ENCODE data around the gene STK11.

The STK11 gene

GRCh38 chr19:1261798-1262622 lies 56.4 kb downstream of the STK11 start:
- WGBS (ENCODE audit: insufficient coverage), result 49% methylated on average over 14 of the region's 28 CpGs
- ChIA-PET POLR2A (interaction anchor here (1.4 to 2.3 kb wide), 4 partner anchors 7 to 18 kb away, joined by 4 to 9 read pairs (median 8); partner anchors contain the start of gene CIRBP), CTCF (interaction anchor here (0.6 to 17.7 kb wide), 3 partner anchors 7 to 111 kb away, joined by 3 to 268 read pairs (median 60); no protein-coding TSS in a partner anchor)
- H3K27me3 ChIP-seq (replicated peaks in 2 of 5; ENCODE audit: control insufficient read depth in 4 of 5, insufficient read depth in 5 of 5, low read length in 4 of 5), result no peaks in the 10 kb centered on the region
- H3K27ac ChIP-seq (ENCODE audit: insufficient read depth in 1 of 2, low read depth in 1 of 2, low read length in 2 of 2, poor library complexity in 1 of 2, severe bottlenecking in 2 of 2), result peak overlapping the region; percentile 66 to 86
- peak overlapping the region; percentile 15 to 85 (median 74) for H3K4me3 ChIP-seq (ENCODE audit: control insufficient read depth in 1 of 7, extremely low read depth in 1 of 7, insufficient read depth in 4 of 7, low read depth in 2 of 7, low read length in 6 of 7)
- H3K36me3 ChIP-seq (ENCODE audit: control insufficient read depth in 4 of 4, insufficient read depth in 4 of 4, low read length in 3 of 4), result peaks cover 0 to 14% (median 8%) of the 10 kb centered on the region in 4 experiments
- peak in 1 of 3 donors; percentile 64 for DNase-seq
- peaks cover 0 to 83% (median 78%) of the 10 kb centered on the region in 4 experiments for H3K4me1 ChIP-seq (ENCODE audit: control extremely low read depth in 1 of 4, control insufficient read depth in 4 of 4, insufficient read depth in 4 of 4, low read length in 3 of 4)
- H3K9me3 ChIP-seq (ENCODE audit: control extremely low read depth in 1 of 5, control insufficient read depth in 4 of 5, insufficient read depth in 2 of 5, low read depth in 1 of 5, low read length in 4 of 5), result no peaks in the 10 kb centered on the region

GRCh38 chr19:1262623-1263123 lies 57.1 kb downstream of the STK11 start:
- peak overlapping the region in 4 of 7 experiments; percentile 7 to 85 (median 32) for H3K4me3 ChIP-seq (ENCODE audit: control insufficient read depth in 1 of 7, extremely low read depth in 1 of 7, insufficient read depth in 4 of 7, low read depth in 2 of 7, low read length in 6 of 7)
- peaks cover 0 to 6% (median 0%) of the 10 kb centered on the region in 5 experiments for H3K27me3 ChIP-seq (replicated peaks in 2 of 5; ENCODE audit: control insufficient read depth in 4 of 5, insufficient read depth in 5 of 5, low read length in 4 of 5)
- CTCF ChIA-PET, result interaction anchor here (0.6 to 17.7 kb wide), 3 partner anchors 8 to 110 kb away, joined by 3 to 268 read pairs (median 60); no protein-coding TSS in a partner anchor
- peak overlapping the region in 1 of 2 experiments; percentile 86 for H3K27ac ChIP-seq (ENCODE audit: insufficient read depth in 1 of 2, low read depth in 1 of 2, low read length in 2 of 2, poor library complexity in 1 of 2, severe bottlenecking in 2 of 2)
- peaks cover 0 to 83% (median 79%) of the 10 kb centered on the region in 4 experiments for H3K4me1 ChIP-seq (ENCODE audit: control extremely low read depth in 1 of 4, control insufficient read depth in 4 of 4, insufficient read depth in 4 of 4, low read length in 3 of 4)
- POLR2A ChIA-PET, result interaction anchor here (2.0 to 2.3 kb wide), 2 partner anchors 10 to 18 kb away, joined by 9 to 11 read pairs; no protein-coding TSS in a partner anchor
- no peak for DNase-seq
- H3K36me3 ChIP-seq (ENCODE audit: control insufficient read depth in 4 of 4, insufficient read depth in 4 of 4, low read length in 3 of 4), result peaks cover 0 to 7% (median 4%) of the 10 kb centered on the region in 4 experiments
- H3K9me3 ChIP-seq (ENCODE audit: control extremely low read depth in 1 of 5, control insufficient read depth in 4 of 5, insufficient read depth in 2 of 5, low read depth in 1 of 5, low read length in 4 of 5), result no peaks in the 10 kb centered on the region
- 38% methylated on average over 10 of the region's 21 CpGs for WGBS (ENCODE audit: insufficient coverage)

GRCh38 chr19:1263188-1263587 lies 57.6 kb downstream of the STK11 start:
- POLR2A ChIA-PET, result interaction anchor here (2.0 kb wide), 1 partner anchor 10 kb away, joined by 11 read pairs; no protein-coding TSS in a partner anchor
- no peak for DNase-seq
- Histone ChIP-seq H3K27me3 (replicated peaks in 2 of 5; ENCODE audit: control insufficient read depth in 4 of 5, insufficient read depth in 5 of 5, low read length in 4 of 5) (peaks cover 0 to 6% (median 0%) of the 10 kb centered on the region in 5 experiments), H3K36me3 (ENCODE audit: control insufficient read depth in 4 of 4, insufficient read depth in 4 of 4, low read length in 3 of 4) (peaks cover 0 to 3% (median 1%) of the 10 kb centered on the region in 4 experiments), H3K9me3 (ENCODE audit: control extremely low read depth in 1 of 5, control insufficient read depth in 4 of 5, insufficient read depth in 2 of 5, low read depth in 1 of 5, low read length in 4 of 5) (no peaks in the 10 kb centered on the region), H3K4me1 (ENCODE audit: control extremely low read depth in 1 of 4, control insufficient read depth in 4 of 4, insufficient read depth in 4 of 4, low read length in 3 of 4) (peaks cover 0 to 83% (median 79%) of the 10 kb centered on the region in 4 experiments), H3K4me3 (ENCODE audit: control insufficient read depth in 1 of 7, extremely low read depth in 1 of 7, insufficient read depth in 4 of 7, low read depth in 2 of 7, low read length in 6 of 7) (peak overlapping the region in 1 of 7 experiments; percentile 13), H3K27ac (ENCODE audit: insufficient read depth in 1 of 2, low read depth in 1 of 2, low read length in 2 of 2, poor library complexity in 1 of 2, severe bottlenecking in 2 of 2) (peak overlapping the region in 1 of 2 experiments; percentile 86)
- WGBS (ENCODE audit: insufficient coverage), result 100% methylated on average over 1 of the region's 5 CpGs
- CTCF ChIA-PET, result interaction anchor here (7.3 to 17.7 kb wide), 2 partner anchors 8 to 18 kb away, joined by 60 to 268 read pairs; no protein-coding TSS in a partner anchor

DNA sequence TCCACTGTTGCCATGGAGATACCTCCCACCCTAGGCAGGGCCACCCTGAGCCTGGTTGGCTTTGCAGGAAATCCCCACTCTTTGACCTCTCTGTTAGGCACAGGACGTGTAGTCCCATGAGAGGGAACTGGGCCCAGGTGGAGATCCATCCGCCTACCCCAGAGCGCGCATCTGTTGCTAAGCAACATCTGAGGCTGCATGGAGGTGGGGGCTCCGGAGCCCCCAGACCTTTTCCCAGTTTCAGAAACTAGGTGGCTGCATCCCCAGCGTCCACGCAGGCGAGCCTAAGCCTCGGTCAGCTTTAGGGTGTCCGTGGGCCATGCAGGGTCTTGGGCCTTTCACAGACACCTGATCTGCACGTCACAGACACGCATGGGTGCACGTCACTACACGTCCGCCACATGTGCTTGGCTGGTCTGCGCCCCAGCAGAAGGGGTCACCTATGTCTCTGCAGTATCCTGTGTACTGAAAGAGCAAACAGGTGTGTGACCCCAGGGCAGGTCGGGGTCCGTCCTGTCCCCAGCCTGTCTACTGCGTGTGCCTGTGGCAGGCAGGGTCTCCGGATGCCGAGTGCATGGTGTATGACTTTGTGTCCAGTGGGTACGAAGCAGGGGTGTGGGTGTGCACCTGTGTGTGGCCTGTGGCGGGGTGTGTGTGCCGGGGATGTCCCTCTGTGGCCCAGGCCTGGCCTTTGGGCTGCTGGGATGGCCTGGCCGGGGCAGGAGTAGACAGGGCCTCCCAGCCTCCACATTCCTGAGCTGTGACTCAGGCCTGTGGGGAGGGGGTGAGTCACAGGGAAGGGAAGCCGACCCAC lies 59.4 kb downstream of the STK11 start:
- H3K27ac ChIP-seq (ENCODE audit: insufficient read depth in 1 of 2, low read depth in 1 of 2, low read length in 2 of 2, poor library complexity in 1 of 2, severe bottlenecking in 2 of 2), result no peak overlapping the region
- POLR2A ChIA-PET, result interaction anchor here (0.8 to 5.0 kb wide), 5 partner anchors 11 to 21 kb away, joined by 3 to 98 read pairs (median 19); no protein-coding TSS in a partner anchor
- H3K36me3 ChIP-seq (ENCODE audit: control insufficient read depth in 4 of 4, insufficient read depth in 4 of 4, low read length in 3 of 4), result no peaks in the 10 kb centered on the region
- no peak for DNase-seq
- no peaks in the 10 kb centered on the region for H3K9me3 ChIP-seq (ENCODE audit: control extremely low read depth in 1 of 5, control insufficient read depth in 4 of 5, insufficient read depth in 2 of 5, low read depth in 1 of 5, low read length in 4 of 5)
- no peak overlapping the region for H3K4me3 ChIP-seq (ENCODE audit: control insufficient read depth in 1 of 7, extremely low read depth in 1 of 7, insufficient read depth in 4 of 7, low read depth in 2 of 7, low read length in 6 of 7)
- H3K4me1 ChIP-seq (ENCODE audit: control extremely low read depth in 1 of 4, control insufficient read depth in 4 of 4, insufficient read depth in 4 of 4, low read length in 3 of 4), result peaks cover 3 to 77% (median 74%) of the 10 kb centered on the region in 4 experiments
- peaks cover 0 to 6% (median 0%) of the 10 kb centered on the region in 5 experiments for H3K27me3 ChIP-seq (replicated peaks in 2 of 5; ENCODE audit: control insufficient read depth in 4 of 5, insufficient read depth in 5 of 5, low read length in 4 of 5)
- CTCF ChIA-PET, result interaction anchor here (1.0 to 17.7 kb wide), 3 partner anchors 10 to 62 kb away, joined by 3 to 268 read pairs (median 60); no protein-coding TSS in a partner anchor
- WGBS (ENCODE audit: insufficient coverage), result 95% methylated on average over 25 of the region's 26 CpGs

GRCh38 chr19:1265615-1266128 lies 60.1 kb downstream of the STK11 start:
- peak; percentile 81 to 92 (median 89) for DNase-seq
- Histone ChIP-seq H3K27ac (ENCODE audit: insufficient read depth in 1 of 2, low read depth in 1 of 2, low read length in 2 of 2, poor library complexity in 1 of 2, severe bottlenecking in 2 of 2) (peak overlapping the region in 1 of 2 experiments; percentile 49), H3K27me3 (replicated peaks in 2 of 5; ENCODE audit: control insufficient read depth in 4 of 5, insufficient read depth in 5 of 5, low read length in 4 of 5) (peaks cover 0 to 6% (median 0%) of the 10 kb centered on the region in 5 experiments), H3K36me3 (ENCODE audit: control insufficient read depth in 4 of 4, insufficient read depth in 4 of 4, low read length in 3 of 4) (peaks cover 0 to 2% (median under 1%) of the 10 kb centered on the region in 4 experiments), H3K4me3 (ENCODE audit: control insufficient read depth in 1 of 7, extremely low read depth in 1 of 7, insufficient read depth in 4 of 7, low read depth in 2 of 7, low read length in 6 of 7) (peak overlapping the region in 6 of 7 experiments; percentile 32 to 73 (median 55)), H3K9me3 (ENCODE audit: control extremely low read depth in 1 of 5, control insufficient read depth in 4 of 5, insufficient read depth in 2 of 5, low read depth in 1 of 5, low read length in 4 of 5) (no peaks in the 10 kb centered on the region), H3K4me1 (ENCODE audit: control extremely low read depth in 1 of 4, control insufficient read depth in 4 of 4, insufficient read depth in 4 of 4, low read length in 3 of 4) (peaks cover 6 to 77% (median 74%) of the 10 kb centered on the region in 4 experiments)
- 24% methylated on average over 23 of the region's 28 CpGs for WGBS (ENCODE audit: insufficient coverage)
- ChIA-PET POLR2A (interaction anchor here (1.6 to 5.0 kb wide), 4 partner anchors 10 to 21 kb away, joined by 6 to 98 read pairs (median 26); partner anchors contain the start of gene FAM174C), CTCF (interaction anchor here (1.0 to 17.7 kb wide), 4 partner anchors 11 to 62 kb away, joined by 3 to 268 read pairs (median 36); partner anchors contain the start of gene ATP5F1D)
